H1 (cell line): Measurements from ENCODE around the gene P4HA1.
A peak's percentile ranks its signal among the peaks of the same experiment; 100 is the strongest.

Experiments used
- CEBPB ChIP-seq: IDR thresholded peaks from 2 replicates; pipeline ENCODE4 v1.6.1; 2012; ENCODE audit warnings: low read depth, low read length
- JUND ChIP-seq: IDR thresholded peaks from 2 replicates; pipeline ENCODE4 v1.6.1; 2011; ENCODE audit warnings: mild to moderate bottlenecking, improper control_type of control experiment, low read length
- POLR2A ChIP-seq, 2 experiments: IDR thresholded peaks; 1 replicate in 1 of 2; 2 replicates in 1 of 2; pipeline ENCODE4 v1.6.1; 2011; ENCODE audit warnings: low read depth in 2 of 2, low read length in 2 of 2, mild to moderate bottlenecking in 2 of 2; ENCODE audit errors: control extremely low read depth in 1 of 2
- TF ChIP-seq, protein P1 (sequence below), 3 experiments: IDR thresholded peaks; 1 replicate in 2 of 3; 2 replicates in 1 of 3; pipeline versions ENCODE4 v1.5.1 to v1.6.1; 2011; ENCODE audit warnings: low read length in 3 of 3, mild to moderate bottlenecking in 3 of 3, inconsistent platforms in 2 of 3, low read depth in 1 of 3, moderate library complexity in 1 of 3; ENCODE audit not compliant: insufficient read depth in 1 of 3; ENCODE audit errors: control extremely low read depth in 1 of 3

- TF ChIP-seq, protein P1, sequence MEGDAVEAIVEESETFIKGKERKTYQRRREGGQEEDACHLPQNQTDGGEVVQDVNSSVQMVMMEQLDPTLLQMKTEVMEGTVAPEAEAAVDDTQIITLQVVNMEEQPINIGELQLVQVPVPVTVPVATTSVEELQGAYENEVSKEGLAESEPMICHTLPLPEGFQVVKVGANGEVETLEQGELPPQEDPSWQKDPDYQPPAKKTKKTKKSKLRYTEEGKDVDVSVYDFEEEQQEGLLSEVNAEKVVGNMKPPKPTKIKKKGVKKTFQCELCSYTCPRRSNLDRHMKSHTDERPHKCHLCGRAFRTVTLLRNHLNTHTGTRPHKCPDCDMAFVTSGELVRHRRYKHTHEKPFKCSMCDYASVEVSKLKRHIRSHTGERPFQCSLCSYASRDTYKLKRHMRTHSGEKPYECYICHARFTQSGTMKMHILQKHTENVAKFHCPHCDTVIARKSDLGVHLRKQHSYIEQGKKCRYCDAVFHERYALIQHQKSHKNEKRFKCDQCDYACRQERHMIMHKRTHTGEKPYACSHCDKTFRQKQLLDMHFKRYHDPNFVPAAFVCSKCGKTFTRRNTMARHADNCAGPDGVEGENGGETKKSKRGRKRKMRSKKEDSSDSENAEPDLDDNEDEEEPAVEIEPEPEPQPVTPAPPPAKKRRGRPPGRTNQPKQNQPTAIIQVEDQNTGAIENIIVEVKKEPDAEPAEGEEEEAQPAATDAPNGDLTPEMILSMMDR (IDR thresholded peaks at IDR 0.05; ENCODE audit: control extremely low read depth in 1 of 3, insufficient read depth in 1 of 3, low read depth in 1 of 3, low read length in 3 of 3), result peak in 2 of 3 experiments; percentile 22 to 68; a peak in 3 of 4 replicates
- TF ChIP-seq POLR2A (IDR thresholded peaks at IDR 0.05; ENCODE audit: control extremely low read depth in 1 of 2, low read depth in 2 of 2, low read length in 2 of 2), result no peak
- no peak for TF ChIP-seq CEBPB
- no peak for TF ChIP-seq JUND
Measured at GRCh38 chr10:73018632-73019031, 78.0 kb downstream of the P4HA1 start.
